HepG2 (cell line): ENCODE results near the gene SLC24A4. TPM values are rescaled to one million over a fixed set of nuclear protein-coding genes. Genes with fewer than 3 reads are reported as not detected.

Source experiments
- ATAC-seq: fragments of 200-7000 bp; cut with Tn5 transposase; 3 replicates; pipeline ENCODE4 v1.9.1; 2020; ENCODE audit warnings: mild to moderate bottlenecking, moderate library complexity
- BruUV-seq: library from RNA; stranded (reverse); fragments of 400-500 nt; replicated peaks from 2 replicates; lab custom pipeline; 2021; lab: Mats Ljungman, UMichigan
- CTCF ChIA-PET: fragments of 300-600 bp; formaldehyde crosslinking; extraction: SDS; loops from one replicate; lab custom pipeline; 2021; ENCODE audit warnings: low total read pairs, inconsistent platforms, low intra/inter-chr PET ratio; lab: Yijun Ruan, JAX
- POLR2A ChIA-PET: fragments of 350-600 bp; sonication (Branson Sonifier 250); formaldehyde crosslinking; loops from one replicate; lab custom pipeline; 2020; ENCODE audit warnings: antibody characterized with exemption, inconsistent platforms; lab: Yijun Ruan, JAX
- DNase-seq: peaks from one replicate; pipeline ENCODE4 v3.0.0-alpha.2; 2015; ENCODE audit warnings: low spot score
- FAIRE-seq: peaks from 3 replicates; lab custom pipeline; 2011; peaks lifted over from hg19 to GRCh38; lab: Jason Lieb, UNC
- H2AFZ ChIP-seq: one replicate; pipeline ENCODE4 v1.6.1; 2011; ENCODE audit warnings: low read length, inconsistent platforms
- H3K27ac ChIP-seq: fragments of 300-600 bp; 3 replicates; pipeline ENCODE4 v1.8.0; 2011; ENCODE audit warnings: mixed run types, mild to moderate bottlenecking, mixed read lengths, low read length, inconsistent platforms; ENCODE audit not compliant: insufficient read depth; ENCODE audit errors: extremely low read length
- H3K27me3 ChIP-seq, 2 experiments: fragments of 200-600 bp in 1 of 2; 2 replicates in 1 of 2; 3 replicates in 1 of 2; pipeline versions ENCODE4 v1.6.0 to v1.8.0; 2011; ENCODE audit warnings: low read length in 2 of 2, mild to moderate bottlenecking in 2 of 2, moderate library complexity in 2 of 2, inconsistent platforms in 1 of 2; ENCODE audit not compliant: insufficient read depth in 2 of 2, control insufficient read depth in 1 of 2
- H3K36me3 ChIP-seq, 2 experiments: fragments of 200-600 bp in 1 of 2; replicated peaks in 1 of 2; 2 replicates in 1 of 2; 3 replicates in 1 of 2; pipeline versions ENCODE4 v1.5.1 to v1.8.0; 2011; ENCODE audit warnings: low read length in 2 of 2, inconsistent platforms in 1 of 2; ENCODE audit not compliant: insufficient read depth in 2 of 2, control insufficient read depth in 1 of 2
- H3K4me1 ChIP-seq: 2 replicates; pipeline ENCODE4 v1.5.1; 2012; ENCODE audit warnings: low read length, inconsistent platforms; ENCODE audit not compliant: insufficient read depth
- H3K4me2 ChIP-seq: 2 replicates; pipeline ENCODE4 v1.6.0; 2011; ENCODE audit warnings: low read depth, low read length, inconsistent platforms
- H3K4me3 ChIP-seq, 3 experiments: fragments of 200-600 bp in 1 of 3; sonication (generic), shearing (Covaris generic) in 1 of 3; replicated peaks in 1 of 3; 2 replicates each; pipeline ENCODE4 v1.5.1; 2011 to 2016; ENCODE audit warnings: low read length in 3 of 3, inconsistent platforms in 2 of 3, low read depth in 2 of 3, mild to moderate bottlenecking in 2 of 3, control low read depth in 1 of 3, mixed read lengths in 1 of 3; ENCODE audit not compliant: insufficient read depth in 1 of 3
- H3K79me2 ChIP-seq: one replicate; pipeline ENCODE4 v1.6.1; 2011; ENCODE audit warnings: low read length, inconsistent platforms; ENCODE audit not compliant: insufficient read depth
- H3K9ac ChIP-seq: 2 replicates; pipeline ENCODE4 v1.6.0; 2011; ENCODE audit warnings: mild to moderate bottlenecking, low read depth, low read length, inconsistent platforms; ENCODE audit not compliant: insufficient read depth
- H3K9me3 ChIP-seq: 2 replicates; pipeline ENCODE4 v1.5.1; 2012; ENCODE audit warnings: mild to moderate bottlenecking, low read length
- H4K20me1 ChIP-seq: 2 replicates; pipeline ENCODE4 v1.6.0; 2011; ENCODE audit warnings: inconsistent platforms, mild to moderate bottlenecking, low read length, moderate library complexity; ENCODE audit not compliant: insufficient read depth
- BRCA1 ChIP-seq: sonication (generic); formaldehyde crosslinking; IDR thresholded peaks from 2 replicates; pipeline ENCODE4 v1.4.0; 2020; ENCODE audit warnings: missing genetic modification reagents
- CREB1 ChIP-seq, 2 experiments: fragments of 450-650 bp in 1 of 2; IDR thresholded peaks; 2 replicates each; pipeline ENCODE4 v1.6.1; 2016 to 2017; ENCODE audit warnings: control low read depth in 1 of 2, mild to moderate bottlenecking in 1 of 2, missing compliant biosample characterization in 1 of 2, missing genetic modification characterization in 1 of 2
- CREM ChIP-seq, 2 experiments: sonication (generic) in 1 of 2; formaldehyde crosslinking in 1 of 2; IDR thresholded peaks; 2 replicates each; pipeline versions ENCODE4 v1.4.0 to v1.6.1; 2016 to 2020; ENCODE audit warnings: antibody characterized with exemption in 1 of 2, mild to moderate bottlenecking in 1 of 2, missing genetic modification reagents in 1 of 2
- FOXO1 ChIP-seq: sonication (generic); formaldehyde crosslinking; IDR thresholded peaks from 2 replicates; pipeline ENCODE4 v1.4.0; 2020; ENCODE audit warnings: missing genetic modification reagents
- KDM5B ChIP-seq: sonication (generic); formaldehyde crosslinking; IDR thresholded peaks from 2 replicates; pipeline ENCODE4 v1.4.0; 2020; ENCODE audit warnings: missing genetic modification reagents, mild to moderate bottlenecking, borderline replicate concordance
- KLF11 ChIP-seq: IDR thresholded peaks from 2 replicates; pipeline ENCODE4 v1.6.1; 2016; ENCODE audit warnings: missing compliant biosample characterization
- MATR3 ChIP-seq: sonication (generic); formaldehyde crosslinking; IDR thresholded peaks from 2 replicates; pipeline ENCODE4 v1.4.0; 2020; ENCODE audit warnings: missing genetic modification reagents
- MAZ ChIP-seq, 2 experiments: sonication (generic) in 1 of 2; formaldehyde crosslinking in 1 of 2; IDR thresholded peaks; 2 replicates each; pipeline versions ENCODE4 v1.5.0 to v1.6.1; 2012 to 2020; ENCODE audit warnings: low read depth in 2 of 2, mild to moderate bottlenecking in 2 of 2, borderline replicate concordance in 1 of 2, improper control_type of control experiment in 1 of 2, low read length in 1 of 2, missing genetic modification reagents in 1 of 2, moderate library complexity in 1 of 2
- MED8 ChIP-seq: sonication (generic); formaldehyde crosslinking; IDR thresholded peaks from 2 replicates; pipeline ENCODE4 v1.8.1; 2023; ENCODE audit warnings: mild to moderate bottlenecking, missing genetic modification reagents; ENCODE audit not compliant: insufficient replicate concordance
- NCOR1 ChIP-seq: fragments of 200-600 bp; sonication (generic); IDR thresholded peaks from 2 replicates; pipeline ENCODE4 v1.7.0; 2017; ENCODE audit warnings: antibody characterized with exemption, low read length, borderline replicate concordance
- SOX5 ChIP-seq: IDR thresholded peaks from 2 replicates; pipeline ENCODE4 v1.6.1; 2016; ENCODE audit warnings: borderline replicate concordance
- SRF ChIP-seq: IDR thresholded peaks from 2 replicates; pipeline ENCODE4 v1.6.1; 2011; ENCODE audit warnings: mild to moderate bottlenecking, low read depth, low read length, moderate library complexity
- ZBTB7B ChIP-seq: sonication (generic); formaldehyde crosslinking; IDR thresholded peaks from 2 replicates; pipeline ENCODE4 v1.4.0; 2020; ENCODE audit warnings: missing genetic modification reagents
- ZNF543 ChIP-seq: sonication (generic); formaldehyde crosslinking; IDR thresholded peaks from 2 replicates; pipeline ENCODE4 v1.4.0; 2020; ENCODE audit warnings: mild to moderate bottlenecking, missing genetic modification reagents
- ZNF776 ChIP-seq: sonication (generic); formaldehyde crosslinking; IDR thresholded peaks from 2 replicates; pipeline ENCODE4 v1.4.0; 2020; ENCODE audit warnings: mild to moderate bottlenecking, missing genetic modification reagents
- WGBS: methylation state at CpG from one replicate; pipeline ENCODE4 v1.1.6; 2017; ENCODE audit warnings: low lambda C conversion rate; 5-methylcytosine and 5-hydroxymethylcytosine counted together
- in situ Hi-C: cut with HindIII; loops from 2 replicates; pipeline ENCODE4 v1.10.0; 2017; ENCODE audit warnings: low pct_unique_long_range_greater_than_20kb; ENCODE audit not compliant: extremely low pct_ligation_motif_present
- intact Hi-C: fragments of 100-400 bp; cut with micrococcal nuclease; formaldehyde crosslinking; loops from one replicate; pipeline ENCODE4 v1.10.0; 2022; ENCODE audit not compliant: unreplicated experiment
- polyA plus RNA-seq, 8 experiments: library from polyadenylated mRNA; depleted of rRNA in 3 of 8; stranded (reverse) in 7 of 8; unstranded in 1 of 8; fragments of >200 nt; fragmentation: Illumina TruSeq in 4 of 8; extraction: Trizol in 4 of 8; gene quantifications; 2 replicates each; pipeline versions ENCODE4 v1.2.1 to v1.2.3, GENCODE V29; 2011 to 2016; ENCODE audit warnings: low read depth in 4 of 8, missing spikeins in 1 of 8, mixed read lengths in 1 of 8; ENCODE audit not compliant: insufficient read depth in 1 of 8
- total RNA-seq, 5 experiments: library from RNA; depleted of rRNA; stranded (reverse); fragments of >200 nt; fragmentation: Illumina TruSeq; extraction: Trizol; gene quantifications; 2 replicates each; pipeline ENCODE4 v1.2.3, GENCODE V29; 2016; ENCODE audit warnings: low read depth in 1 of 5
- TF ChIP-seq, protein P1 (sequence below): sonication (generic); formaldehyde crosslinking; IDR thresholded peaks from 2 replicates; pipeline ENCODE4 v1.4.0; 2020; ENCODE audit warnings: mild to moderate bottlenecking, missing genetic modification reagents, borderline replicate concordance
- TF ChIP-seq, protein P2 (sequence below): conservative IDR thresholded peaks from 2 replicates; pipeline ENCODE4 v1.6.1; 2018; ENCODE audit warnings: missing genetic modification reagents
- TF ChIP-seq, protein P3 (sequence below): sonication (generic); formaldehyde crosslinking; IDR thresholded peaks from 2 replicates; pipeline ENCODE4 v1.5.1; 2020; ENCODE audit warnings: missing genetic modification reagents, mild to moderate bottlenecking, borderline replicate concordance

The SLC24A4 gene
- total and polyA plus RNA-seq, 2 of the 13 experiments (the other 11 are each of a cell fraction or from before 2014, with no cell fraction given) = not detected

DNA sequence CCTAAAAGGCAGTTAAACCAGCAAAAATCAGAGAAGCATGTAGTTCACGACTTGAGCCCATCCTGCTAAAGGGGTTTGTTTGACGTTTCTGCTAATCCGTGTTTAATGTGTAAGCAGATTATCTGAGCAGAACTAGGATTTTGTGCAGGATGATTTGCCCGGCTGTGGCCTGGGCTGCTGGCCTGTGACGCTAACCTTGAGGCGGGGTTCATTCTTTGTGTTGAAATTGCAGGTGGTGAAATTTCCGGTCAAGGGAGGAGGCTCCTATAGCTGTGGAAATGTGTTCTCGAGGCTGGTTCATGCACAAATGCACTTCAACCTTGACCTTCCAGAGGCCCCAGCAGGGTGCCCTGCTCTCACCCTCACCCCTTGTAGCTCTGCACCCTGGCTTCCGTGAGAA is 63.7 kb downstream of the SLC24A4 start:
- Histone ChIP-seq H3K27me3 (peaks cover 2 to 40% of the 10 kb centered on the region in 2 experiments; a peak in 4 of 5 replicates), H3K4me2 (peak overlapping the region; percentile 34), H3K4me3 (no peak overlapping the region; a peak in 1 of 6 replicates), H4K20me1 (no peaks in the 10 kb centered on the region), H3K79me2 (no peaks in the 10 kb centered on the region), H3K36me3 (no peaks in the 10 kb centered on the region), H3K27ac (no peak overlapping the region), H3K9me3 (no peaks in the 10 kb centered on the region), H3K9ac (no peak overlapping the region), H3K4me1 (peaks cover 26% of the 10 kb centered on the region), H2AFZ (no peak overlapping the region)
- DNase-seq = peak; percentile 77
- BruUV-seq = no TSS peak
- POLR2A ChIA-PET = interaction anchor here (0.7 kb wide), 1 partner anchor 8 kb away, joined by 6 read pairs; no protein-coding TSS in a partner anchor
- peak; percentile 81 for ATAC-seq
- in situ Hi-C loops (no loop called here), intact Hi-C loops (no loop called here)
- WGBS = 0% methylated on average over 5 of the region's 9 CpGs
- CTCF ChIA-PET = no interaction called here
- peak; percentile 87 for FAIRE-seq
- TF ChIP-seq SOX5 (CRISPR knock-in tag) = peak; percentile 52; the same call in 1 of the 2 replicates
- TF ChIP-seq, protein P1, sequence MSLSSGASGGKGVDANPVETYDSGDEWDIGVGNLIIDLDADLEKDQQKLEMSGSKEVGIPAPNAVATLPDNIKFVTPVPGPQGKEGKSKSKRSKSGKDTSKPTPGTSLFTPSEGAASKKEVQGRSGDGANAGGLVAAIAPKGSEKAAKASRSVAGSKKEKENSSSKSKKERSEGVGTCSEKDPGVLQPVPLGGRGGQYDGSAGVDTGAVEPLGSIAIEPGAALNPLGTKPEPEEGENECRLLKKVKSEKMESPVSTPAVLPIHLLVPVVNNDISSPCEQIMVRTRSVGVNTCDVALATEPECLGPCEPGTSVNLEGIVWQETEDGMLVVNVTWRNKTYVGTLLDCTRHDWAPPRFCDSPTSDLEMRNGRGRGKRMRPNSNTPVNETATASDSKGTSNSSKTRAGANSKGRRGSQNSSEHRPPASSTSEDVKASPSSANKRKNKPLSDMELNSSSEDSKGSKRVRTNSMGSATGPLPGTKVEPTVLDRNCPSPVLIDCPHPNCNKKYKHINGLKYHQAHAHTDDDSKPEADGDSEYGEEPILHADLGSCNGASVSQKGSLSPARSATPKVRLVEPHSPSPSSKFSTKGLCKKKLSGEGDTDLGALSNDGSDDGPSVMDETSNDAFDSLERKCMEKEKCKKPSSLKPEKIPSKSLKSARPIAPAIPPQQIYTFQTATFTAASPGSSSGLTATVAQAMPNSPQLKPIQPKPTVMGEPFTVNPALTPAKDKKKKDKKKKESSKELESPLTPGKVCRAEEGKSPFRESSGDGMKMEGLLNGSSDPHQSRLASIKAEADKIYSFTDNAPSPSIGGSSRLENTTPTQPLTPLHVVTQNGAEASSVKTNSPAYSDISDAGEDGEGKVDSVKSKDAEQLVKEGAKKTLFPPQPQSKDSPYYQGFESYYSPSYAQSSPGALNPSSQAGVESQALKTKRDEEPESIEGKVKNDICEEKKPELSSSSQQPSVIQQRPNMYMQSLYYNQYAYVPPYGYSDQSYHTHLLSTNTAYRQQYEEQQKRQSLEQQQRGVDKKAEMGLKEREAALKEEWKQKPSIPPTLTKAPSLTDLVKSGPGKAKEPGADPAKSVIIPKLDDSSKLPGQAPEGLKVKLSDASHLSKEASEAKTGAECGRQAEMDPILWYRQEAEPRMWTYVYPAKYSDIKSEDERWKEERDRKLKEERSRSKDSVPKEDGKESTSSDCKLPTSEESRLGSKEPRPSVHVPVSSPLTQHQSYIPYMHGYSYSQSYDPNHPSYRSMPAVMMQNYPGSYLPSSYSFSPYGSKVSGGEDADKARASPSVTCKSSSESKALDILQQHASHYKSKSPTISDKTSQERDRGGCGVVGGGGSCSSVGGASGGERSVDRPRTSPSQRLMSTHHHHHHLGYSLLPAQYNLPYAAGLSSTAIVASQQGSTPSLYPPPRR (CRISPR knock-in tag) = peak; percentile 77
- no peak for TF ChIP-seq SRF
- no peak for TF ChIP-seq KLF11 (CRISPR knock-in tag)
- TF ChIP-seq ZBTB7B = no peak
- peak; percentile 63; the same call in 1 of the 2 replicates for TF ChIP-seq NCOR1
- TF ChIP-seq CREB1 (IDR thresholded peaks at IDR 0.05) = no peak
- TF ChIP-seq CREB1 (CRISPR knock-in tag; IDR thresholded peaks at IDR 0.05) = peak; percentile 46; the same call in 1 of the 2 replicates
- no peak for TF ChIP-seq MATR3 (CRISPR knock-in tag)
- TF ChIP-seq CREM (IDR thresholded peaks at IDR 0.05) = peak; percentile 49; the same call in 1 of the 2 replicates
- no peak for TF ChIP-seq CREM (CRISPR knock-in tag; IDR thresholded peaks at IDR 0.05)
- peak; percentile 43; the same call in 1 of the 2 replicates for TF ChIP-seq KDM5B (CRISPR knock-in tag)
- no peak for TF ChIP-seq BRCA1
- TF ChIP-seq MED8 (CRISPR knock-in tag) = no peak
- TF ChIP-seq, protein P2, sequence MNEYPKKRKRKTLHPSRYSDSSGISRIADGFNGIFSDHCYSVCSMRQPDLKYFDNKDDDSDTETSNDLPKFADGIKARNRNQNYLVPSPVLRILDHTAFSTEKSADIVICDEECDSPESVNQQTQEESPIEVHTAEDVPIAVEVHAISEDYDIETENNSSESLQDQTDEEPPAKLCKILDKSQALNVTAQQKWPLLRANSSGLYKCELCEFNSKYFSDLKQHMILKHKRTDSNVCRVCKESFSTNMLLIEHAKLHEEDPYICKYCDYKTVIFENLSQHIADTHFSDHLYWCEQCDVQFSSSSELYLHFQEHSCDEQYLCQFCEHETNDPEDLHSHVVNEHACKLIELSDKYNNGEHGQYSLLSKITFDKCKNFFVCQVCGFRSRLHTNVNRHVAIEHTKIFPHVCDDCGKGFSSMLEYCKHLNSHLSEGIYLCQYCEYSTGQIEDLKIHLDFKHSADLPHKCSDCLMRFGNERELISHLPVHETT (CRISPR knock-in tag) = no peak
- TF ChIP-seq, protein P3, sequence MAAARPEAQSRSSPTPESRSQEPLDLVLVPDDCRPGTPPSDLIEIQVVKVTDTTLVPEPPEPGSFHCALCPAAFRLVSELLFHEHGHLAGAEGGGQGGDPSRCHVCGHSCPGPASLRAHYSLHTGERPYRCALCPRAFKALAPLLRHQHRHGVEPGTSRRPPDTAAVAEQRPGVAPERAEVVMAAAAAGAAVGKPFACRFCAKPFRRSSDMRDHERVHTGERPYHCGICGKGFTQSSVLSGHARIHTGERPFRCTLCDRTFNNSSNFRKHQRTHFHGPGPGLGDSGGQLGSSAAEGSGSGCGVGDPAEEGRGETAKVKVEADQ = no peak
- no peak for TF ChIP-seq ZNF543
- no peak for TF ChIP-seq MAZ (IDR thresholded peaks at IDR 0.05; ENCODE audit: borderline replicate concordance, low read depth, low read length)
- peak; percentile 27; the same call in 1 of the 2 replicates for TF ChIP-seq MAZ (CRISPR knock-in tag; IDR thresholded peaks at IDR 0.05; ENCODE audit: low read depth)
- no peak for TF ChIP-seq ZNF776 (CRISPR knock-in tag)
- peak; percentile 42; the same call in 1 of the 2 replicates for TF ChIP-seq FOXO1 (CRISPR knock-in tag)
